ENCODE data around the gene DISP3.

Gene DISP3

DNA sequence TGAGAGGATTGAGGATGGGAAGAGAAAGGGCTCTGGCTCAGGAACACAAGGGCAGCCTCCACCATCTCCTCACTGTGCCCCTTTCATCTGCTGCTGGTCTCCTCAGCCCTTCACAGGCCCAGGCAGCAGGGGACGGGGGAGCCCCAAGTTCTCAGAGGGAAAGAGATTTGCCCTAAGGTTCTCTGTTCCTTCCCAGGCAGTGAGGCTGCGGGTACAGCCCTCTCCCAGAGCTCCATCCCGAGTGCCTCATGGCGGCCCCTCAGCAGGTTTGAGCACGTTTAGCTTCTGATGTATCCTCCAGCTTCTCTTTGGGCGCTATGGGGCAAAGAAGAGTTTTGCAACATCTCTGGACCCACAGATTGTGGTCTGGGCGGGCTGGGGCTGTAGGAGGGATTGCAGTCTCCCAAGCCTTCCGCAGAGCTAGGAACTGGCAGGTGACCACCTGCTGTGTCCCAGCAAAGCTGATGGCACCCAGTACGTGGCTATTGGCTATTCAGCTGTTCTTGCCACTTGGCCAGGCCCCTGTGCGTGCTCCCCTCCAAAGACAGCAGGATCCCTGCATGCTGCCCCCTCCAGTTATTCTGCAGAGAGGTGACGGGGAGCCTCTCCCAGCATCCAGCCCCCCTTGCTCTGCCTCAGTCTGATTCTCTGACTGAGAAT lies 10.1 kb downstream of the DISP3 start:
- DNase-seq, result no peak

DNA sequence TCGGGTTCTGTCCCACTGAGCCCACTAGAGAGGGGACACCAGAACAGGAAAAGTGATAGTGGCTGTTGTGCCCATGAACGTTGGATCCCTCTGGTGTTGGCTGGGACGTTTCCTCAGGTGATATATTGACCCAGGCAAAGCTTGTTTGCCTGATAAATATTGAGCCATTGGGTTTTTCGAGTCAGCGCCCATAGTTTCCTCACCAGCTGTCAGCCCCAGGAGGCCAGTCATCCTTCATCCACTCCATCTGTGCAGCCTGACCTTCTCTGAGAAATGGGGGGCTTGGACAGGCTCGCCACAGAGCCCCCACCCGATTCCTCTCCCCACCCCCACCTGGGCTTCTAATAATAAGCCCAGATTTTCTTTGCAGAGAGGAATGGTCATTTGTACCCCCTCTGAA lies 13.3 kb downstream of the DISP3 start:
- DNase-seq, result no peak

- no peak for DNase-seq
Measured at GRCh38 chr1:11493972-11494655, 15.2 kb downstream of the DISP3 start.

DNA sequence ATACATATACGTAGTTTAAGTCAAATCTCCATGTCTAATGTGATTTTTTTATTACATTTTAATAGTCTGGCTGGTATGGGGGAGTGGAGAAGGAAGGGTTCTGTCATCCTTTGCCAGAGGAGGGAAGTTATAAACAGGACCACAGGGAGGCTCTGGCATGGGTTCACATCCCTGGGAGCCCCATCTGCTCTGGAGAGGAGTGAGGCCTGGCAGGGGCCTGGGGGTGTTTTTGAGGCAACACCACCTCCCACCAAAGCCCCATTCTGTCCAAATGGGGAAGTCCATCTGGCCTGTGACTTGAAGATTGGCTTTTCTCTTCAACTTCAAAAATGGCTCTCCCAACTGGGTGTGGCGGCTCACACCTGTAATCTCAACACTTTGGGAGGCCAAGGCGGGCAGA lies 15.8 kb downstream of the DISP3 start:
- no peak for DNase-seq

GRCh38 chr1:11495579-11495978 lies 16.6 kb downstream of the DISP3 start:
- DNase-seq, result no peak

DNA sequence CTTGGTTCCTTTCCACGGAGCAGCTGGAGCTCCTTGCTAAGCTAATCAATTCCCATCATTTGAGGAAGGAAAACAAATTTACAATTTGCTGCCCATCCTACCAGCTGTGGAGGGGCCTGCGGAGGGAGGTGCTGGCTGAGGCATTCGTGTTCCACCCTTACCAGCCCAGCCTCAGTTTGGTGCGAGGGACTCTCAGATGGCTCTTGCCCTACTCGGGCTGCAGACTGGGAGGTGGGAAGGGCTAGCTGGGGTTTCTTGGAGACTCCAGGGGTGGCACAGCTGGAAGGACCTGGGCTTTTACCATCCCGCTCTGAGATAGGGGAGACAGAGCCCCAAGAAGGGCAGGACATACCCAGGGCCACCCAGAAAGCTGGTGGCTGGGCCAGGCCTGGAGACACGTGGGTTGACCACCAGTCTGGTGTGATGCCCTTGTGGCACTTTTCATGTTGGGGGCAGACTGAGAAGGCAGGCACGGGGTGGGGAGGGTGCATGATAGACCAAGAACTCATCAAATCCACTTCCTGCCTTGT lies 17.7 kb downstream of the DISP3 start:
- DNase-seq, result no peak

GRCh38 chr1:11498956-11499594 lies 20.1 kb downstream of the DISP3 start:
- DNase-seq, result no peak

DNA sequence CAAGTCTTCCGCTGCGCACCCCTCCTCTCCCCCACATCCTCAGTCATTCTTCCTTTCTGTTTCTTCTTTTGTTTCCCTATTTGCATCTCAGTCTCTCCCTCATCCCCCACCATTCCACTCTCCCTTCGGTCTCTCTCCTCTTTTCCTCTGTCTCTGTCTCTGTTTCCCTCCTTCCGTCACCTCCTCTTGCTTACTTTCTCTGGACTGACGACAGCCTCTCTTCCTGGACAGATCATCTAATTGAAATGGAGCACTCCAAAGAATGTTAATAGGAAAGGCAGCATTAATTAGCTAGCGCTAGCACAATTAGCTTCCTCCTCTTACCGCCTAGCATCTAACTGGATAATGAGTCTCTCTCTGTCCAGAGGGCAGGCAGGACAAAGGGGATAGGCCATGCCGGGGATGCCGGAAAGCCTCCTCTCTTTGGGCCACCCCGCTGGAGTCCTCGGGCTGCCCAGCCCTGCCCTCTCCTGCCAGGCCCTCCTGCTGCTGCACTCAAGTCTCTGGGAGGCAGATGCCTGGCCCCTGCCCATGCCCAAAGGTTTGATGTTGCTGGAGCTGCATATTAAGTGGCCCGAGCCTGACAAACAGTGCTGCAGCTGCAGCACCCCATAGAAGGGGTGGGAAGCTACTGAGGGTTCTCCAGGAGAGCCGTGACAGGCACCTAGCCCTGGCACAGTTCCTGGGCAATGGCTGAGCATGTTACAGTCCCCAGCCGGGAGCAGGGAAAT lies 20.8 kb downstream of the DISP3 start:
- no peak for DNase-seq

GRCh38 chr1:11500881-11501280 lies 21.9 kb downstream of the DISP3 start:
- DNase-seq, result no peak

DNA sequence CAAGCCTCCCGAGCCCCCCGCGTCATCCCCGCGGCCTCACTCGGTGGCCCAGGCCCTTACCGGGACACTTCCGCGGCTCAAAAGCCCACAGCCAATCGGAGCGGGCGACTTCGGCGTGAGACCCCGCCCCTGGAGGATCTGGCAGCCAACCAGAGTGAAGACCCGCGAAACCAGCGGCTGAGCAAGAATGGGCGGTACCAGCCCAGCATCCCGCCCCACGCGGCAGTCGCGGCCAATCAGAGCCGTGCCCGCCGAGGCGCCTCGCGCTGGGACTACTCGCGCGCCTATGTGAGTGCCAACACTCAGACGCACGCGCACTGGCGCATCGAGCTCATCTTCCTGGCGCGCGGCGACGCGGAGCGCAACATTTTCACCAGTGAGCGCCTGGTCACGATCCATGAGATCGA lies 22.5 kb downstream of the DISP3 start:
- no peak for DNase-seq

DNA sequence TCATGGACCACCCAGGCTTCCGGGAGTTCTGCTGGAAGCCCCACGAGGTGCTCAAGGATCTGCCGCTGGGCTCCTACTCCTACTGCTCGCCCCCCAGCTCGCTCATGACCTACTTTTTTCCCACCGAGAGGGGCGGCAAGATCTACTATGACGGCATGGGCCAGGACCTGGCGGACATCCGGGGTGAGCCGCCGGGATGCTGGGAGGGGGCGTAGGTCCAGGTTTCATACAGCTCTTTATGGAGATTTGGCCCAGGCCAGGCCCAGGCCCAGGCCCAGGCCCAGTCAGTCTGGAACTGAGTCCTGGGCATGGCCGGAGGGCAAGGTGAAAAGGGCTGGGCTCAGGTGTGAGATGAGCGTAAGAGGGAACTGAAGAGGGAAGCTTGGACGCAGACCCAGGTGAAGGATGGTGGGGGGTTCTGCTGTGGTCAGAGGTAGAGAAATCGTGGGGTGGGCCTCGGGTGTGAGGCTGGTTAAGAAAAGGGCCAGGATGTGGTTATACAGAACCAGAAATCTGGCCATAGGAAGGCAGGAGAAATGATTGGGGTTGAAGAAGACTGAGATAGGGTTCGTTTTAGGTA lies 23.0 kb downstream of the DISP3 start:
- no peak for DNase-seq

DNA sequence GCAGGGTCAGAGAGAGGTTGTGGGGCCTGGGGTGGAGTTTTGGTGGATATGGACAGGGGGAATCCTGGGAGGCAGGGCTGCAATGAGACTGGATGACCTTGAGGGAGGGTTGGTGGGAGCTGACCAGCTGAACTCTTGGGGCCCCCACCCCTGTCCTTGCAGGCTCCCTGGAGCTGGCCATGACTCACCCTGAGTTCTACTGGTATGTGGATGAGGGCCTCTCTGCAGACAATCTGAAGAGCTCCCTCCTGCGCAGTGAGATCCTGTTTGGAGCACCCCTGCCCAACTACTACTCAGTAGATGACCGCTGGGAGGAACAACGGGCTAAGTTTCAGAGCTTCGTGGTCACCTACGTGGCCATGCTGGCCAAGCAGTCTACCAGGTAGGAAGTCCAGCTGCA lies 23.6 kb downstream of the DISP3 start:
- no peak for DNase-seq

- DNase-seq, result no peak
Measured at GRCh38 chr1:11504599-11504998, 25.6 kb downstream of the DISP3 start.

- no peak for DNase-seq
Measured at GRCh38 chr1:11505591-11506538, 26.9 kb downstream of the DISP3 start.

DNA sequence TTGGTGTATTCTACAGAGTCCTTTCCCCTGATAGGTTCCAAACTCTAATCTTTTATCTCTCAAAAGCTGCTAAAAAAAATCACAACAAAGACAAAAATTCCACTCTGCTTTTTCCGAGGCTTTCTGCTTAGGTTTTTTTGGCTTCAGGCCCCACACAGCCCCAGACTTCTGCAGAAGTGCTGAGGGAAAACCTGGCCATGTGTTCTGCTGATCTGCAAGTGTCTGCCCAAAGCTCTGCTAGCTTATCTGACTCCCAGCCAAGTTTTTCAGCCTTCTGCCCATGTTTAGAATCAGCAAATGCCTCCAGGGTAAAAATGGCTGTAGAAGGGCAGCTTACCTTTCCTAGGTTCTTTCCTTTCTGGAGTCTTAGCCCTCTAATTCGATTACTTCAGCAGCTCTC lies 28.4 kb downstream of the DISP3 start:
- DNase-seq, result no peak

GRCh38 chr1:11513681-11514080 lies 34.7 kb downstream of the DISP3 start:
- no peak for DNase-seq

DNA sequence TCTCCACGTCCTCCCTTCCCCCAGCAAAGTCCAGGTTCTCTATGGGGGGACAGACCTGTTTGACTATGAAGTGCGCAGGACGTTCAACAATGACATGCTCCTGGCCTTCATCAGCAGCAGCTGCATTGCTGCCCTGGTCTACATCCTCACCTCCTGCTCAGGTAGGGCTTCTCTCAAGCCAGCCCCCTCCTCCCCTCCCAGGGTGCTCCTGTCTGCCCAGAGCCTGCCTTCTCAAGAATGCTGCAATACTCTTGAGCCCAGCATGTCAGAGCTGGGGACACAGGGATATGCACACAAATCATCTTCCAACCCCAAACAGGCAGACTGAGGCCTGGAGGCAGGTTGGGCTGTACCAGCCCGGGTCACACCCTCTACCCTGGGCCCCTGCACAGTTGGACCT lies 35.4 kb downstream of the DISP3 start:
- no peak for DNase-seq

DNA sequence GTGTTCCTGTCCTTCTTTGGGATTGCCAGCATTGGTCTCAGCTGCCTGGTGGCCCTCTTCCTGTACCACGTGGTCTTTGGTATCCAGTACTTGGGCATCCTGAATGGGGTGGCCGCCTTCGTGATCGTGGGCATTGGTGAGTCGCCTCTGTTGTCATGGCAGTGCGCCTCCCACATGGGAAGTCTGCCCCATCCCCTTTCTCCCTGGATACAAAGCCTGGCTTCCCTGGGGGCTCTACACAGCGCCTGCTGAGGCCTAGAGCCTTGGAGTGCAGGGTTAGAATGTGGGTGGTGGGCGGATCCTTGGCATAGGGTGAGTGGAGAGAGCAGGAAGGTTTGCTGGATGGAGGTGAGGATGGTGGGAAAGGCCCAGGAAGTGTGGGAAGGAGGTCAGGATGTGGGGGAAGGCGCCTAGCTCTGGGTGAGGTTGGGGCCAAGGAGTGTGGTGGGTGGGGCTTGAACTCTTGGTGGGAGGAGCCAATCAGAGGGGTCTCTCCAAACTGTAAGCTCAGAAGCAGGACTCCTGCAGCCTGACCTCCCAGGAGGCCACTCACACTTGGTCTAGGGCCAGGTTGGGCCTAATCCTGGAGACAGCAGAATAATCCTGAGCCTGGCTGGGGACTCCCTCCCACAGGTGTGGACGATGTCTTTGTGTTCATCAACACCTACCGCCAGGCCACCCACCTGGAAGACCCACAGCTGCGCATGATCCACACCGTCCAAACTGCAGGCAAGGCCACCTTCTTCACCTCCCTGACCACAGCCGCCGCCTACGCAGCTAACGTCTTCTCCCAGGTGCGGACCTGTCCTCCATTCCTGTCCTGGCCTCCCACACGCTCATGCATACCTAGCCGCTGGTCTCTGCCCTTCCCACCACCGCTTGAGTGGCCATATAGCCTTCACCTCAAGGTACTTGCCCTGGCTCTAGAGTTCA lies 36.7 kb downstream of the DISP3 start:
- DNase-seq, result no peak

DNA sequence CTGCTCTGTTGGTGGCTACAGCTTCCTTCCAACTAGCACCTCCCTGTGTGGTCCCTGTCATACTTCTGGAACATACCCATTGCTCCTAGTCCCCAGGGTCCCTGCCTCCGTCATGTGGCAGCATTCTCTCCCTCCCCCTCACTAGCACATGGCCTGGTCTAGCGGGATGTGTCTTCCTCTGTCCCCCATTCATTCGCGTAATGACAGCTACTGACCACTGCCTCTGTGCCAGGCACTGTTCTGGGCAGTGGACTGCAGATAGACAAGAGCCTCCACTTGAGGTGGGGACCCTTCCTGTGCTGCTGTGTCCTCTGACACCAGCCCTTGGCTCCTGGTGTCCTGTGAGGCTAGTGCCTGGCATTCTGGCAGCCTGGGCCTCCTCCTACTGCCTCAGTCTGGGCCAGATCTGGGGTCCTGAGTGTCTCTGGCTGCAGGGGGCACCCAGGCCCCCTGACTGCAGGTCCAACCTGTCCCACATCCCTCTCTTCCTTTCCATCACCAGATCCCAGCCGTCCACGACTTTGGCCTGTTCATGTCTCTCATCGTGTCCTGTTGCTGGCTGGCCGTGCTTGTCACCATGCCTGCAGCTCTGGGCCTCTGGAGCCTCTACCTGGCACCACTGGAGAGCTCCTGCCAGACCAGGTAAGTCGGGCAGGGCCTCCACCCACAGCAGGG lies 38.1 kb downstream of the DISP3 start:
- DNase-seq, result no peak

Measured in stimulated activated CD4-positive, alpha-beta T cell treated with anti-CD3 and anti-CD28 coated beads, Interleukin-12 subunit alpha, Interleukin-12 subunit beta, amount 100 ng/mL, for 4 hours (primary cell).